HL-60 (cell line): ENCODE measurements around the gene THRAP3.

ENCODE experiments used
- DNase-seq, 2 experiments: peaks; one replicate each; pipeline ENCODE4 v3.0.0-alpha.2; 2010 to 2020; ENCODE audit warnings: low read depth in 1 of 2, low spot score in 1 of 2
- H3K27ac ChIP-seq: fragments of 250-450 bp; sonication (Bioruptor Pico); replicated peaks from 2 replicates; pipeline ENCODE4 v1.5.1; 2020; ENCODE audit warnings: mild to moderate bottlenecking, moderate library complexity
- H3K27me3 ChIP-seq: fragments of 250-450 bp; sonication (Bioruptor Pico); 2 replicates; pipeline ENCODE4 v1.5.1; 2021; ENCODE audit warnings: mild to moderate bottlenecking, moderate library complexity; ENCODE audit not compliant: insufficient read depth, poor library complexity, severe bottlenecking
- H3K4me3 ChIP-seq: replicated peaks from 2 replicates; pipeline ENCODE4 v1.5.1; 2011; ENCODE audit warnings: mild to moderate bottlenecking, control low read depth, low read length; ENCODE audit not compliant: insufficient read depth
- CTCF ChIP-seq: IDR thresholded peaks from one replicate; pipeline ENCODE4 v1.5.1; 2011; ENCODE audit warnings: low read length, control low read depth, inconsistent platforms; ENCODE audit not compliant: insufficient read depth
- GABPA ChIP-seq: IDR thresholded peaks from 2 replicates; pipeline ENCODE4 v1.6.1; 2012; ENCODE audit warnings: low read depth
- POLR2AphosphoS5 ChIP-seq: IDR thresholded peaks from 2 replicates; pipeline ENCODE4 v1.6.1; 2012; ENCODE audit warnings: low read depth
- SPI1 ChIP-seq: IDR thresholded peaks from 2 replicates; pipeline ENCODE4 v1.6.1; 2012; ENCODE audit warnings: low read depth, mild to moderate bottlenecking, borderline replicate concordance
- TF ChIP-seq, protein P1 (sequence below): IDR thresholded peaks from 2 replicates; pipeline ENCODE4 v1.6.1; 2012; ENCODE audit warnings: low read depth; ENCODE audit not compliant: insufficient replicate concordance

The THRAP3 gene

DNA sequence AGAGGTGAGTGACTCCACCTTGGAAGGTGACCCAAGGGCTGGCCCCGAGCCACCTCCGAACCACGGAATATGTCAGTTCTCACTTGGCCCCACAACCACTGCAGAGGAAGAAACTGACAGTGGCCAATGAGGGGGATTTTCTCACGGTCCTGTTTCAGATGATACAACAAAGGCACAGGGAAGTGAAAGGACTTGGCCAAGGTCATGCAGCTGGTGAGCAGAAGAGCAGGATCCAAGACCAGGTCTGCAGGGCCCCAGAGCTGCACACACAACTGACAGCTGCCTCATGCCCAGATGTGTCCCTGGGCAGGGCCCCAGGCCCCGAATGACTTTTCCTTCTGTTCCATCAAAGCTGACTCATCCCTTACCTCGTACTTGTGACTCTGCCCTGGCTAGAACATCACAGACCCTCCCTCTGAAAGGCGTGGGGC is 125.0 kb downstream of the THRAP3 start:
- Histone ChIP-seq H3K27me3 (no peaks in the 10 kb centered on the region), H3K27ac (no peak overlapping the region), H3K4me3 (no peak overlapping the region)
- DNase-seq, result peak; percentile 32 to 81
- TF ChIP-seq, protein P1, sequence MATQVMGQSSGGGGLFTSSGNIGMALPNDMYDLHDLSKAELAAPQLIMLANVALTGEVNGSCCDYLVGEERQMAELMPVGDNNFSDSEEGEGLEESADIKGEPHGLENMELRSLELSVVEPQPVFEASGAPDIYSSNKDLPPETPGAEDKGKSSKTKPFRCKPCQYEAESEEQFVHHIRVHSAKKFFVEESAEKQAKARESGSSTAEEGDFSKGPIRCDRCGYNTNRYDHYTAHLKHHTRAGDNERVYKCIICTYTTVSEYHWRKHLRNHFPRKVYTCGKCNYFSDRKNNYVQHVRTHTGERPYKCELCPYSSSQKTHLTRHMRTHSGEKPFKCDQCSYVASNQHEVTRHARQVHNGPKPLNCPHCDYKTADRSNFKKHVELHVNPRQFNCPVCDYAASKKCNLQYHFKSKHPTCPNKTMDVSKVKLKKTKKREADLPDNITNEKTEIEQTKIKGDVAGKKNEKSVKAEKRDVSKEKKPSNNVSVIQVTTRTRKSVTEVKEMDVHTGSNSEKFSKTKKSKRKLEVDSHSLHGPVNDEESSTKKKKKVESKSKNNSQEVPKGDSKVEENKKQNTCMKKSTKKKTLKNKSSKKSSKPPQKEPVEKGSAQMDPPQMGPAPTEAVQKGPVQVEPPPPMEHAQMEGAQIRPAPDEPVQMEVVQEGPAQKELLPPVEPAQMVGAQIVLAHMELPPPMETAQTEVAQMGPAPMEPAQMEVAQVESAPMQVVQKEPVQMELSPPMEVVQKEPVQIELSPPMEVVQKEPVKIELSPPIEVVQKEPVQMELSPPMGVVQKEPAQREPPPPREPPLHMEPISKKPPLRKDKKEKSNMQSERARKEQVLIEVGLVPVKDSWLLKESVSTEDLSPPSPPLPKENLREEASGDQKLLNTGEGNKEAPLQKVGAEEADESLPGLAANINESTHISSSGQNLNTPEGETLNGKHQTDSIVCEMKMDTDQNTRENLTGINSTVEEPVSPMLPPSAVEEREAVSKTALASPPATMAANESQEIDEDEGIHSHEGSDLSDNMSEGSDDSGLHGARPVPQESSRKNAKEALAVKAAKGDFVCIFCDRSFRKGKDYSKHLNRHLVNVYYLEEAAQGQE, result no peak
- no peak for TF ChIP-seq GABPA
- TF ChIP-seq SPI1, result no peak
- no peak for TF ChIP-seq POLR2AphosphoS5
- TF ChIP-seq CTCF, result no peak

DNA sequence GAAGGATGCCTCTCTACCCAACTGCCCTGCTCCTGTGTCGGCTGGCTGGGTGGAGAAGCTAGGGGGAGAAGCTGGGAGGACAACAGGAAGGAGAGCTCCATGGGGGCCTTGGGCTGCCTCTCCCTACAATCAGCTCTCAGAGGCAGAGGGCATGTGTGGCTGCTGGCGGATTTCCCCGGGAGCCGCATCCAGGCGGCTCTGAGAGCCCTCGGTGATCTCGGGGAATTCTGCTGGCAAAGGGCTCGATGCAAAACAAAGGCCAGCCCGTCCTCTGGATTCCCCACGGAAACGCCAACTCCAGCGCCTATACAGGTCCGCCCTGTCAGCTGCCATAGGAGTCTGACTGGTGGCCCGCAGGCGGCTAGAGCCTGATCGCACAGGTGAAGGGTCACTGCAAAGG is 125.6 kb downstream of the THRAP3 start:
- H3K27ac ChIP-seq, result no peak overlapping the region
- H3K4me3 ChIP-seq, result no peak overlapping the region
- H3K27me3 ChIP-seq, result no peaks in the 10 kb centered on the region
- no peak for DNase-seq
- TF ChIP-seq CTCF, result no peak
- TF ChIP-seq SPI1, result no peak
- no peak for TF ChIP-seq GABPA
- TF ChIP-seq POLR2AphosphoS5, result no peak
- TF ChIP-seq, protein P1, result no peak

DNA sequence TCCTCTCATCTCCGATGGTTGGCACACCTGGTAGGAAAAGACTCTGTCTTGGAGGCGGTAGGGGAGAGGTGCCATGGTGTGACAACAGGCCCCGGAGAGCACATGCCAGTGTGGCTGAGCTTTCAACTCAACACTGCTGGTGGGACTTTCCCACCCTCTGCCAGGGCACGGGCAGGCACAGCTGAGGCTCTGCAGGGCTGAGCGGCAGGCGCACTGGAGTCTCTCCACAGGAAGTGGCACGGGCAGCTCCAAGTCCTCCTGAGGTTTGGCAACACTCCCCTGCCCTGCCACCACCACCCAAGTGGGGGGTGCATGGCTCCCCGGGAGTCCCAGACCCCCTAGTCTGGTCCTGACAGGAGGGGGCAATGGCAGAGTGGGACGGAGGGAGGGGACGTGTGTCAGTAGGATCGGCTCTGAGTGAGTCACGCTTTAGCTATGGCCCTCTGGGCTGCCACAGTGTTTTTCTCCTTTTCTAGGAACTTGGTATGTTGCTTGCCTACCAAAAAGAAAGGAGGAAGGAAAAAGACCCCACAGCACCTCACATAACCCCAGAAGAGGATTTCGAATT is 126.5 kb downstream of the THRAP3 start:
- DNase-seq, result peak in 1 of 2 experiments; percentile 37
- TF ChIP-seq CTCF (no peak), POLR2AphosphoS5 (no peak), SPI1 (no peak), GABPA (no peak)
- TF ChIP-seq, protein P1, result no peak
- Histone ChIP-seq H3K27me3 (no peaks in the 10 kb centered on the region), H3K27ac (no peak overlapping the region), H3K4me3 (no peak overlapping the region)
